ENCODE measurements around the gene NABP2.

The NABP2 gene

GRCh38 chr12:56216461-56216860 lies 7.7 kb upstream of the NABP2 start:
- DNase-seq = no peak

- no peak for DNase-seq
Measured at GRCh38 chr12:56219840-56220239, 4.3 kb upstream of the NABP2 start.

GRCh38 chr12:56220611-56221231 lies 3.4 kb upstream of the NABP2 start:
- no peak for DNase-seq

GRCh38 chr12:56221232-56221756 lies 2.8 kb upstream of the NABP2 start:
- DNase-seq = no peak

- DNase-seq = peak; percentile 91 to 92
Measured at GRCh38 chr12:56221757-56222530, 2.2 kb upstream of the NABP2 start, which contains the start of gene RNF41. TSS of gene RNF41 (minus strand) at chr12:56221922. CDS start at chr12:56214047, 7,875 bp downstream.

- no peak for DNase-seq
Measured at GRCh38 chr12:56222531-56222895, 1.6 kb upstream of the NABP2 start.

GRCh38 chr12:56223571-56224101 lies 506 bp upstream of the NABP2 start:
- no peak for DNase-seq

GRCh38 chr12:56224954-56225353 lies 812 bp downstream of the NABP2 start:
- no peak for DNase-seq

- no peak for DNase-seq
Measured at GRCh38 chr12:56229082-56229481, 4.9 kb downstream of the NABP2 start.

GRCh38 chr12:56229916-56230431 lies 5.8 kb downstream of the NABP2 start, which contains the start of gene SLC39A5:
TSS of gene SLC39A5 (plus strand) at chr12:56230051. CDS start at chr12:56231275, 1,224 bp downstream.
- no peak for DNase-seq

GRCh38 chr12:56230432-56231183 lies 6.5 kb downstream of the NABP2 start:
- no peak for DNase-seq

- no peak for DNase-seq
Measured at GRCh38 chr12:56231184-56231582, 7.0 kb downstream of the NABP2 start.

- no peak for DNase-seq
Measured at GRCh38 chr12:56234746-56235436, 10.7 kb downstream of the NABP2 start.

GRCh38 chr12:56236091-56236490 lies 11.9 kb downstream of the NABP2 start:
- no peak for DNase-seq

- no peak for DNase-seq
Measured at GRCh38 chr12:56236985-56237384, 12.8 kb downstream of the NABP2 start.

- no peak for DNase-seq
Measured at GRCh38 chr12:56237552-56237951, 13.4 kb downstream of the NABP2 start.

GRCh38 chr12:56241424-56242303 lies 17.5 kb downstream of the NABP2 start:
- no peak for DNase-seq

GRCh38 chr12:56242986-56243385 lies 18.8 kb downstream of the NABP2 start:
- DNase-seq = no peak

- DNase-seq = no peak
Measured at GRCh38 chr12:56243731-56244181, 19.6 kb downstream of the NABP2 start.

- DNase-seq = no peak
Measured at GRCh38 chr12:56244494-56244893, 20.4 kb downstream of the NABP2 start.

GRCh38 chr12:56247923-56248322 lies 23.8 kb downstream of the NABP2 start:
- no peak for DNase-seq
